ENCODE results near the gene PRR12. TPM values are rescaled to one million over a fixed set of nuclear protein-coding genes. Genes with fewer than 3 reads are reported as not detected.

PRR12 gene
- total and polyA plus RNA-seq, 2 donors (not counting 1 experiment from before 2014, with no cell fraction given), result 0.40 to 2.1 TPM

DNA sequence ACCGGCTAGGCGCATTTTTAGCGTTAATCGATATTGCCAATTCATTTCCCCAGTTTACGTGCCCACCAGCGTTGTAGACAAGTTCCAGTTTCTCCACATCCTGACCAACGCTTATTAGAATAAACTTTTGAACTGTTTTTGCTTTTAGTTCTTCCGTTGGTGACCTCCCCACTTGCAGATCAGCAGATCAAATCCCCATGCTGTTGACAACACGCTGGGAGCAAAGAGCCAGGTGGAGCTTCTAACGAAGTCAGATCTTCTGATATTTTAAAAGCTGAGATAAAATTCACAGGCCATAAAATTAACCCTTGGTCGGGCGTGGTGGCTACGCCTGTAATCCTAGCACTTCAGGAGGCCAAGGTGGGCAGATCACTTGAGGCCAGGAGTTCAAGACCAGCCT, 41.9 kb upstream of the PRR12 start:
- Histone ChIP-seq H4K20me1 (ENCODE audit: control insufficient read depth, extremely low read depth, insufficient read depth, low read length) (no peaks in the 10 kb centered on the region), H3K36me3 (ENCODE audit: control insufficient read depth, insufficient read depth, low read length) (no peaks in the 10 kb centered on the region), H2AFZ (ENCODE audit: low read length) (no peak overlapping the region), H3K27me3 (ENCODE audit: control insufficient read depth, insufficient read depth, low read length) (no peaks in the 10 kb centered on the region), H3K4me3 (replicated peaks in 1 of 4; ENCODE audit: control extremely low read depth in 1 of 4, insufficient read depth in 1 of 4, low read depth in 3 of 4, low read length in 4 of 4) (no peak overlapping the region), H3K4me1 (ENCODE audit: control insufficient read depth, extremely low read depth, insufficient read depth, low read length) (peaks cover 3% of the 10 kb centered on the region), H3K27ac (ENCODE audit: insufficient read depth, low read length) (no peak overlapping the region), H3K9me3 (ENCODE audit: control insufficient read depth, insufficient read depth, low read depth, low read length) (no peaks in the 10 kb centered on the region), H3K4me2 (ENCODE audit: extremely low read depth, insufficient read depth, low read length) (no peak overlapping the region), H3K9ac (ENCODE audit: insufficient read depth, low read length) (no peak overlapping the region), H3K79me2 (ENCODE audit: control insufficient read depth, insufficient read depth, low read length) (no peaks in the 10 kb centered on the region)
- no peak for DNase-seq (ENCODE audit: low read depth in 2 of 2)
- no peak for TF ChIP-seq EZH2 (IDR thresholded peaks at IDR 0.05; ENCODE audit: low read length, missing control alignments)
- TF ChIP-seq CTCF (conservative IDR thresholded peaks at IDR 0.05 in 1 of 2, IDR thresholded peaks at IDR 0.05 in 1 of 2; ENCODE audit: low read depth in 1 of 2, low read length in 2 of 2), result no peak

GRCh38 chr19:49551531-49551930, 39.5 kb upstream of the PRR12 start:
- no peaks in the 10 kb centered on the region for H3K79me2 ChIP-seq (ENCODE audit: control insufficient read depth, insufficient read depth, low read length)

GRCh38 chr19:49552749-49553148, 38.2 kb upstream of the PRR12 start:
- Histone ChIP-seq H3K79me2 (ENCODE audit: control insufficient read depth, insufficient read depth, low read length) (no peaks in the 10 kb centered on the region), H2AFZ (ENCODE audit: low read length) (no peak overlapping the region), H3K9ac (ENCODE audit: insufficient read depth, low read length) (no peak overlapping the region), H4K20me1 (ENCODE audit: control insufficient read depth, extremely low read depth, insufficient read depth, low read length) (no peaks in the 10 kb centered on the region), H3K36me3 (ENCODE audit: control insufficient read depth, insufficient read depth, low read length) (peaks cover 21% of the 10 kb centered on the region), H3K4me3 (replicated peaks in 1 of 4; ENCODE audit: control extremely low read depth in 1 of 4, insufficient read depth in 1 of 4, low read depth in 3 of 4, low read length in 4 of 4) (no peak overlapping the region), H3K27me3 (ENCODE audit: control insufficient read depth, insufficient read depth, low read length) (no peaks in the 10 kb centered on the region), H3K4me1 (ENCODE audit: control insufficient read depth, extremely low read depth, insufficient read depth, low read length) (no peaks in the 10 kb centered on the region), H3K4me2 (ENCODE audit: extremely low read depth, insufficient read depth, low read length) (no peak overlapping the region), H3K27ac (ENCODE audit: insufficient read depth, low read length) (no peak overlapping the region), H3K9me3 (ENCODE audit: control insufficient read depth, insufficient read depth, low read depth, low read length) (no peaks in the 10 kb centered on the region)
- DNase-seq (ENCODE audit: low read depth in 2 of 2), result no peak
- no peak for TF ChIP-seq CTCF (conservative IDR thresholded peaks at IDR 0.05 in 1 of 2, IDR thresholded peaks at IDR 0.05 in 1 of 2; ENCODE audit: low read depth in 1 of 2, low read length in 2 of 2)
- no peak for TF ChIP-seq EZH2 (IDR thresholded peaks at IDR 0.05; ENCODE audit: low read length, missing control alignments)

More at GRCh38 chr19:49551531-49551930, 39.5 kb upstream of the PRR12 start:
- H3K36me3 ChIP-seq (ENCODE audit: control insufficient read depth, insufficient read depth, low read length), result peaks cover 10% of the 10 kb centered on the region
- DNase-seq (ENCODE audit: low read depth in 2 of 2), result no peak
- no peak overlapping the region for H3K27ac ChIP-seq (ENCODE audit: insufficient read depth, low read length)
- no peaks in the 10 kb centered on the region for H4K20me1 ChIP-seq (ENCODE audit: control insufficient read depth, extremely low read depth, insufficient read depth, low read length)
- no peak overlapping the region for H3K9ac ChIP-seq (ENCODE audit: insufficient read depth, low read length)
- H3K9me3 ChIP-seq (ENCODE audit: control insufficient read depth, insufficient read depth, low read depth, low read length), result no peaks in the 10 kb centered on the region
- no peak overlapping the region for H2AFZ ChIP-seq (ENCODE audit: low read length)
- H3K4me3 ChIP-seq (replicated peaks in 1 of 4; ENCODE audit: control extremely low read depth in 1 of 4, insufficient read depth in 1 of 4, low read depth in 3 of 4, low read length in 4 of 4), result no peak overlapping the region
- no peak overlapping the region for H3K4me2 ChIP-seq (ENCODE audit: extremely low read depth, insufficient read depth, low read length)
- no peak for TF ChIP-seq CTCF (conservative IDR thresholded peaks at IDR 0.05 in 1 of 2, IDR thresholded peaks at IDR 0.05 in 1 of 2; ENCODE audit: low read depth in 1 of 2, low read length in 2 of 2)
- no peak for TF ChIP-seq EZH2 (IDR thresholded peaks at IDR 0.05; ENCODE audit: low read length, missing control alignments)
- peaks cover 3% of the 10 kb centered on the region for H3K4me1 ChIP-seq (ENCODE audit: control insufficient read depth, extremely low read depth, insufficient read depth, low read length)
- H3K27me3 ChIP-seq (ENCODE audit: control insufficient read depth, insufficient read depth, low read length), result no peaks in the 10 kb centered on the region
